Activated CD4-positive, alpha-beta T cell treated with anti-CD3 and anti-CD28 coated beads, Interleukin-2, amount 50 U/mL, for 16 hours (primary cell): Measurements from ENCODE around the gene CMPK2.
"Not testable (repeated sequence)": the region's sequence is repeated elsewhere in the genome, so short reads cannot be mapped to it uniquely, and the experiment has no call there.

ENCODE experiments used
- DNase-seq: peaks from one replicate; pipeline ENCODE4 v3.0.0-alpha.2; 2020

The CMPK2 gene, protein sequence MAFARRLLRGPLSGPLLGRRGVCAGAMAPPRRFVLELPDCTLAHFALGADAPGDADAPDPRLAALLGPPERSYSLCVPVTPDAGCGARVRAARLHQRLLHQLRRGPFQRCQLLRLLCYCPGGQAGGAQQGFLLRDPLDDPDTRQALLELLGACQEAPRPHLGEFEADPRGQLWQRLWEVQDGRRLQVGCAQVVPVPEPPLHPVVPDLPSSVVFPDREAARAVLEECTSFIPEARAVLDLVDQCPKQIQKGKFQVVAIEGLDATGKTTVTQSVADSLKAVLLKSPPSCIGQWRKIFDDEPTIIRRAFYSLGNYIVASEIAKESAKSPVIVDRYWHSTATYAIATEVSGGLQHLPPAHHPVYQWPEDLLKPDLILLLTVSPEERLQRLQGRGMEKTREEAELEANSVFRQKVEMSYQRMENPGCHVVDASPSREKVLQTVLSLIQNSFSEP

DNA sequence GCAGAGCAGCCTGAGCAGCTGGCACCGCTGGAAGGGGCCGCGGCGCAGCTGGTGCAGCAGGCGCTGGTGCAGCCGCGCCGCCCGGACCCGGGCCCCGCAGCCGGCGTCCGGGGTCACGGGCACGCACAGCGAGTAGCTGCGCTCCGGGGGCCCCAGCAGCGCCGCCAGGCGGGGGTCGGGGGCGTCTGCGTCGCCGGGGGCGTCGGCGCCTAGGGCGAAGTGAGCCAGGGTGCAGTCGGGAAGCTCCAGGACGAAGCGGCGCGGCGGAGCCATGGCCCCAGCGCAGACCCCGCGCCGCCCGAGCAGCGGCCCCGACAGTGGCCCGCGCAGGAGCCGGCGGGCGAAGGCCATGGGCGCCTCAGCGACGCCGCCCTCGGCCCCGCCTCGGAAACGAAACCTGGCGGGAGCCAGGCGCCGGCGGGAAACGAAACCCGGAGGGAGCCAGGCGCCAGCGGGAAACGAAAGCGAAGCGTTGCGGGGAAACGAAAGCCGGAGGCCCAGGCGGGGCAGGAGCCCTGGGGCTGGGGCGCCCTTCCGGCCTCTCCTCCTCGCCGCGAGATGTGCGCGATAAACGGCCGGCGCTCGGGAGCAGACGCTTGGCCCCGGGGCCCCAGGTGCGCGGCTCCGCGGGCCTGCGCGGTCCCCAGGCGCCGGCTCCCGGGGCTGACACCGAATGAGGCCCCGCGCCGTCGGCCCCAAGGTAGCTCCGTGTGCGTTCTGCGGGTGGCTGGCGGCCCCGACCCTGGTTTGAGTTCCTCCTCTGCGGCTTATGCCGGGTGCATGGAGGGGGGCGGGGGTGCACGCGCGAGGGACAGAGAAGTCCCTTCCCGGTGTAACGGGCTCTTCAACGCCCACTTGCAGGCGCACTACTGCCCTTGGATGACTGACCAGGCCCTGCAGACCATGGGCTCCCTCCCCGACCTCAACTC is at the start of gene CMPK2:
TSS of gene CMPK2 (minus strand) at position 562 of the 929 bp plus-strand sequence. CDS start at position 351, 211 bp downstream.
- peak; percentile 84 for DNase-seq

DNA sequence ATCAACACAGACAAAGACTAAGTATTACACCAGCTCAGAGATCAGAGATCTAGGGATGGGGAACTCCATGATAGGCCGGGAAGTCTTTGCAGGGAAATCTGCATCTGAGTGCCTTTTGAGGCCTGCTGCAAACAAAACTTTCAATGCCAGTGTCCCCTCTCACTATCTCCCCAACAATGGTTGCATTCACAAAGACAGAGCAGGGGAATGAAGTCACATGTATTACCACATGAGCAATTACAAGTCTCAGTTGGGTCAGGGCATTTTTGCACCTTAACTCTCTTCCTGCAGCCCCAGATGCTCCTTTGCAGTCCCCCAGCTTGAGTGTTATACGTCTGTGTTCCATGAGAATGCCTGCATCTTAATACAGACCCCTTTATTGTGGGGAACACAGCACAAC is 49.7 kb upstream of the CMPK2 start:
- DNase-seq, result no peak

DNA sequence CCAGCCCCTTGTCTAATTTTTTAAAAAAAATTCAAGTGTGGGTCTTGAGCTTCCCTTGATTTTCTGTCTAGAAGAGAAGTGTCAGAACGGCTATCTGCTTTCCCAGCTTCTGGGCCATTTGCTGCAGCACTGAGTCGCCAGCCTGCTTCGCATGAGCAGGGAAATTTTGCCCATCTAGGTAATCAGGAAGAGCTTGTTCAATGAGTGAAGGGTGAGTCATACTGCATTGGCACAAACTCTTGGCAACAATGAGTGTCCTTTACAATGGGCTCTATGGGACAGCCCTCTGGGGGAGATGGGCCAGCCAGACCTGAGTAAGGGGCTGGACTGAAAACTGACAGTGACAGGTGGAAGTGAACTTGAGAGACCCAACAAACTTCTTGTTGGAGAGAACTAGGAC is 49.1 kb upstream of the CMPK2 start:
- DNase-seq, result peak; percentile 44

DNA sequence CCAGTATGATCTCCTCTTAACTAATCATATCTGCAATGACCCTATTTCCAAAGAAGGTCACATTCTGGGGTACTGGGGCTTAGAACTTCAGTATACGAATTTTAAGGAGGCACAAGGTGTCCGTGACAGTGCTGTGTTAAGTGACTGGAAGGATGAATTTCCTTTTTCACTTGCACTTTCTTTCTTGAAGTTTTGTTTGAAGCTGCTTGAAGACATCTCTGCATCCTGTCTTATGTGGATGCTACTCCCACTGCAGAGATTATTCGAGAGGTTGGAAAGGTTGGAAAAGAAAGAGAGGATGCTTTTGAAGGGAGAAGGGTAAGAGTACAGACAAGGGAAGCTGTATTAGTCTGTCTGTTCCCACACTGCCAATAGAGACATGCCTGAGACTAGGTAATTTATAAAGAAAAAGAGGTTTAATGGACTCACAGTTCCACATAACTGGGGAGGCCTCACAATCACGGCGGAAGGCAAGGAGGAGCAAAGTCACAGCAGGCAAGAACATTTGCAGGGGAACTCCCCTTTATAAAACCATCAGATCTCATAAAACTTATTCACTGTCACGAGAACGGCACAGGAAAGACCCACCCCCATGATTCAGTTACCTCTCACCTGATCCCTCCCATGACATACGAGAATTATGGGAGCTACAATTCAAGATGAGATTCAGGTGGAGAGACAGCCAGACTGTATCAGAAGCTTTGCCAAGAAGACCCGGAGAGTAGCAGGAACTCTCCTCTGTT is 47.9 kb upstream of the CMPK2 start:
- peak; percentile 63 for DNase-seq

DNA sequence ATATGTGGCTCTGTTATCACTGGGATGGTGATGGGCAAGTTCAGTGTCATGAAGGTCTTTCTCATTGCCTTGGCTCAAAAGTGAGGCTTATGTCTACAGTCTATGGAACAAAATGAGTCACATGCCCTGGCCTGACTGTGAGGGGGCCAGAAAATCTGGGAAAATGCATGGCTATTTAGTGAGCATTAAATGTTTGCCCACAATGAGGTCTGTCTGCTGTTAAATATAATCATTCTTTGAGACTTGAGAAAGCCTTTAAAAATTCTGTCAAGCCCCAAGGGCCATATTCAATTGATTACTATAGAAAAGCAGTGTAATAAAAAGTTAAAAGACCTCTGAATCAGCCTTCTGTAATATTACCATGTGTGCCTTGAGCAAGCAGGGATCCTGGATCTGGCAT is 46.0 kb upstream of the CMPK2 start:
- DNase-seq, result no peak

DNA sequence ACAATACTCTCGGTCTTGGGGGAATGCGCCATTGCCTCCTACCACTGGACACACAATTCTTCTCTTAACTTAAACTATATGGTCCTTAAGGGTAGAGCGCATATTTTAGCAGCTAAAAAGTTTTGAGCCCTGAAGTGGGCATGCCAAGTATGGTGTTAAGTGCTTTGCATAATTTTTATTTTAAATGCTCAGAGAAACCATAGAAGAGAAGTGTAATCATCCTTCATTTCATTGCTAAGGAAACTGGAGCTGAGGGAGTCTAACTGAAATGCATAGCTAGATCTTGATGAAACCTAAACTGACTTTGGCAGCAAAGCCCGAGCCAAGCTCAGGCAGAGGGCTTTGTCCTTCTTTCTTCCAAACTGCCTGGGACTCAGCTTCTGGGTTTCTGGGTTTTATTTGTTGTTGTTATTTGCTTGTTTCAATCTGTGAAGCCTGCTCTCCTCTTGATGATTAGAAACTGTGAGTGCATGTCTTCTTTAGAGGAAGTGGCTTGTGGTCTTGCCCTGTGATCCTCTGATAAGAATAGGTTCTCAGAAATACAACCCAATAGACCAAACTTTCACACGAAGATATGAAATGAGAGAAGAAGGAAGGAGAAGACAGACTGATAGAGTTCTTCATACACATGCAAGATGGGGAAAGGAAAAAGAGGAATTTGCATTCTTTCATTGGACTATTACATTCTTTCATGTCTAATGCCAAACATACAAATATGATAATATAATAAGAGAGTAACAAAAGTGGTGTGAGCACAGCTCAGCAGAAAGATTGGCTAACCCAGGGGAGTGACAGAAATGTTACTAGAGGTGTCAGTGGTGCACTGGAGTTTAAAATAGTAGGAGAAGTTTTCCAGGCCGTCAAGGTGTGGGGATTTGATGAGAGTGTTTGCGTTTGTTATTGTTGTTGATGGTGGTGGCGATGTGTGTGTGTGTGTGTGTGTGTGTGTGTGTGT is 44.0 kb upstream of the CMPK2 start:
- DNase-seq, result peak; percentile 89

DNA sequence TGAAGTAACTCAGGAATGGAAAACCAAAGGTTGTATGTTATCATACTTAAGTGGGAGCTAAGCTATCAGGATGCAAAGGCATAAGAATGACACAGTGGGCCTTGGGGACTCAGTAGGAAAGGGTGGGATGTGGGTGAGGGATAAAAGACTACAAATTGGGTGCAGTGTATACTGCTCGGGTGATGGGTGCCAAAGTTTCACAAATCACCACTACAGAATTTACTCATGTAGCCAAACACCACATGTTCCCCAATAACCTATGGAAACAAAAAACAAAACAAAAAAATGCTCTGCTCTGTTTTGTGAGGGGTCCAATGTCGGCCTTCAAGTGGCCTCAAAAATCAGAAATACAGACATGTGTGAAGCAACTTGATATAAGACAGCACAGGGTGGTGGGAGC is 42.6 kb upstream of the CMPK2 start:
- DNase-seq, result no peak

DNA sequence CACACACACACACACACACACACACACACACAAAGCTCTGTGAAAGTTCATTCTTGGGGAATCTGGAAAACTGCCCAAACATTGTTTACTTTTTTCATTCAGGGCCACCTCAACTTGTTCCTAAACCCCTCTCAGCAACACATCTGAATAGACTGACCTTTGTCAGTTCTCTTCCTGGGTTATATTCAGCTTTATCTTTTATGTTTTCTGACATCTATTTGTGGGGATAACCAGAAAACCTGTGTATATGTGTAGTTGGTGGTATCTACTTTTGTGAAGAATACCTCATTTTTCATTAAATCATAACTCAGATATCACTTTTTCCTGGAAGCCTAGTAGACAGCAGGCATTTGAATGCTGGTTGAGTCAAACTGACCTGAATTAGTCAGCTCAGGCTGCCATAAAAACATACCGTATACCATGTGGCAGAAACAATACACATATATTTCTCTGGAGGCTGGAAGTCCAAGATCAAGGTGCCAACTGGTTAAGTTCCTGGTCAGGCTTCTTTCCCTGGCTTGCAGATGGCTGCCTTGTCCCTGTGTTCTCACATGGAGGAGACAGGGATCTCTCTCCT is 40.5 kb upstream of the CMPK2 start:
- DNase-seq, result peak; percentile 79

DNA sequence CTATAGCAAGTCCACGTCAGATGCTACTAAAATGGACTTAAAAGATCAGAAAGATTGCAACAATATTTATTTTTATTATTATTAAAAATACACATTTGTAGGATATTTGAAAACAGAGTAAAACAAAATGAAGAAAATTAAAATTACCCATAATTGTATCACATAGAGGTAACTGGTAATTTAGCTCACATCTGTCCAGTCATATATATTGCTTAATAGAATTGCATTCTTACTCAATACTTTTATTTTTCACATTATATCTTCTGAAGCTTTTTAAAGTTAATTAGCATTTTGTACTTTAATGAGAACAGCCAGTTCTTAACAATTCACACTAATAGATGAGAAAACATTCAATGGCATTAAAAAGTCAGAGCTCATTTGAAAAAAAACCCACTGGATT is 40.0 kb upstream of the CMPK2 start:
- no peak for DNase-seq

DNA sequence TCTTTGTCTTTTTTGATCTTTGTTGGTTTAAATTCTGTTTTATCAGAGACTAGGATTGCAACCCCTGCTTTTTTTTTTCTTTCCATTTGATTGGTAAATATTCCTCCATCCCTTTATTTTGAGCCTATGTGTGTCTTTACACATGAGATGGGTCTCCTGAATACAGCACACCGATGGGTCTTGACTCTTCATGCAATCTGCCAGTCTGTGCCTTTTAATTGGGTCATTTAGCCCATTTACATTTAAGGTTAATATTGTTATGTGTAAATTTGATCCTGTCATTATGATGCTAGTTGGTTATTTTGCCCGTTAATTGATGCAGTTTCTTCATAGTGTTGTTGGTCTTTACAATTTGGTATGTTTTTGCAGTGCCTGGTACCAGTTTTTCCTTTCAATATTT is 36.9 kb upstream of the CMPK2 start:
- DNase-seq, result not testable (repeated sequence)

DNA sequence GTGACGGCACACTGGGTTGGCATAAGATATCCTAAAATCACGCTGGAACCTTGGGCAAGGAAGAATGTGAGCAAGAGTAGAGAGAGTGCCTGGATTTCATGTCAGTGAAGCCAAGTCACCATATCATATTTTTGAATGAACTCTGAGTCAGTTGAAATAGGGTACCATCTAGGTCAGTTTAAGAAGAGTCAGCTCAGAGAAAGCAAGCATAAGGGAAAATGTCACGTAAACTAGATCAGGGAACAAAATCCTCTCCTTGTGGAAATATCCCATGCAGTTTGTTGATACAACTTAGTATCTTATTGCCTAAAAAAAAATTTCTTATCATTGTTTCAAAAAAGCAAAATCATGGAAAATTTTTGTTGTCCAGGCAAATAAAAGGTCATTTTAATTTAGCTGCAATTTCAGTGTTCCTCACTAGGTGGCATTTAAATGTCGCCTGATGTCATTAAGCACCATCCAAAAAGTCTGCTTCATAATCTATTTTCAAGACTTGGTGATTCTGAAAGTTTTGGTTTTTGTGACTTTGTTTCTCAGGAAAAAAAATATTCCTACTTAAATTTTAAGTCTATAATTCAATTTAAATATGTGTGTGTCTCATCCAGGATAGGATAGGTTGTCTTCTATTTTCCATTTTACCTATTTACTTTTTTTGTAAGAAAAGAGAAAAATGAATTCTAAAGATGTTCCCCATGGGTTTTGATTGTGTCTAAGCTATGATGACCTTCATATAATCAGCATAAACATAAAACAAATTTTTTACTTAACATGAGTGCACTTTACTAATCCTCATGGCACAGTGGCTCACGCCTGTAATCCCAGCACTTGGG is 31.4 kb upstream of the CMPK2 start:
- peak; percentile 50 for DNase-seq

DNA sequence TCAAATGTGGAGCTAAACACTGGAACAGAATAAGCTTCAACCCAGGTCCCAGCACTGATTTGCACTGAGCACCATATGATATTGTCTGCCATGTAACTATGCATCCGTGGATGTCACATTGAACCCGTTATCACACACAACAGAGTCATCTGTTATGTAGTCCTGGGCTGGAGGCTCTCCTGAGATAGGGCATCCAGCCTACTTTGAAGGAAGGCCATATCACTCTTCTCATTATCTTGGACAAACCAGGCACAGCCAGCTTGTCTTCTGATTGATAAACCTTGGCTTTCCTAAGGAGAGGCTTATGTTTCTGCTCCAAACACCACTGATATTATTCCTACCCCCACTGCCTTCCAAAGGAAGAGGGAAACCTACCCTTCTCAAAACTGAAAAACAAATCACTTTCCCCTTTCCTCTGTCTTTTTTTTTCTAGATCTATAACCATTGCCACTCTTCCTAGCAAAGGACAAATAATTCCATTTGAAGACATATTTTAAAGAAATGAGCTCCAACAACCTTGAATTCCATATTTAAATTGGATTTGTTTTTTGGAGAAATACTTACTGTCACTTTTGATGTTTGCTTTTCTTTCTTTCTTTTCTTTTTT is 28.3 kb upstream of the CMPK2 start:
- no peak for DNase-seq

DNA sequence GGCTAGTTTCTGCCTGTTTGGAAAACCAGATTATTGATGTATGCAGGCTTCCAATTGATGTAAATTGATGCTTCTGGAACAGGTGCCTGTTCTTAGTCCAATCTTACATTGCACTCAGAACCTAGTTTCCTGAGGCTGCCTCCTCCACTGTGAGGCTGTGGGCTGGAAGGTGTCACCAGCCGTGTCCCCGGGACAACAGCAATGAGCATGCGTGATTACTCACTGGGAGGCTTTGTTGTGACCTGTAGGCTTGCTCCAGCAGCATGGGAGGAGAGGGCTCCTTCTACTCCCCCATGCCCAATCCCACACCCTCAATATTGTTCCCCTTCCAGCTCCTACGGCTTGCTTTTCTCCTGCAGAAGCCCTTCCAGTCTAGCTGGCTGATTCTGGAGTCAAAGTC is 23.0 kb upstream of the CMPK2 start:
- no peak for DNase-seq

DNA sequence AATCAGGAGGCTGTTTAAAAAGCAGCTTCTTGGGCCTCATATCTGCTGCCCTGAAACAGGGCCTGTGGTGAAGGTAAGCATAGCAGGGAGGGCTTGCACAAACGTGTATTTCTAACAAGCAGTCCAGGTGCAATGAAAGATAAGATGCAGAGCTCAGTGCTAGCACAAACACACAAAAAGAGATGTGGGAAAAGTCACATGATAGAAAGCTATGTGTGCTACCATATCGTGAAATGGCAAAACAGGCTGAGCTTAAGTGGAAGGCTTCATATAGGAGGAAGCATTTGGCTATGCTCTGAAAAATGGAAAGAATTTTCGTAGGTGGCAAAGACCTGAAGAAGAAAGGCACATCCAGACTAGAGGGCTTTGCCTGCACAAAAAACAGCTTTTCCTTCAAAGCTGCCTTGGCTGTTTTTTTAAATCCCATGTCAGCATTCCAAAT is 22.1 kb upstream of the CMPK2 start:
- no peak for DNase-seq

DNA sequence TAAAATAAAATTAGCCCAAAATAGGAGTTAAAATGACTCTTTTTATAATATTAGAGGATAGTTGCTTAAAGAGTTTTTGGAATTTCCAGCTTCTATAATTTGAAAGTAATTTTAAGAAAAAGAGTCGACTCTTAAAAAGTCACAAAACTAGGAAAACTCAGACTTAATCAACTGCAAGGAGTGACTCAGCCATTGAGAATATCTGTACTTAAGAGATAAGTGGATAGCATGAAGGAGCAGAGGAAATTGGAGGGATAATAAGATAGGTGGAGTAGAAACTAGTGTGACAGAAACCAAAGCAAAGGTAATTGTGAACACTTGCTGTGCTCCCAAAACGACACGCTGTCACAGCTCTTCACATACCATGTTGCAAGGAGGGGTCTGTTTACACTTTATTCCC is 20.3 kb upstream of the CMPK2 start:
- DNase-seq, result no peak

DNA sequence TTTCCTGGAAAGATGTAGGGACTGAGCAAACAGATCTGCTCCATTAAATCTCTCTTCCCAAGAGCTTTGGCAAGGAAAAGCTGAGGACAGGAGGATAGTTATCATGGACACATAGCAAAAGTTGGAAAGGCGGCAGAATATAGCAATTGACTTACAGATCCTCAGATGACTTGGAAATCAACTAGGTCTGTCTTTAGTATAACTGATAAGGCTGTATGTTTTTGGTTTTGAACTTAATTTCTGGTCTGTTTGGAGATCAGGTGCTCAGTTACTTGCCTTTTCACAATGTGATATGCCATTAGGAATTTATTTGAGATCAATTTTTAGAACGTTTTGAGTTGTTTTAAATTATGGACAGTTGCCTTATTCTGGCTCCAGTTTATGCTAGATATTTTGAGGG is 19.8 kb upstream of the CMPK2 start:
- DNase-seq, result no peak

DNA sequence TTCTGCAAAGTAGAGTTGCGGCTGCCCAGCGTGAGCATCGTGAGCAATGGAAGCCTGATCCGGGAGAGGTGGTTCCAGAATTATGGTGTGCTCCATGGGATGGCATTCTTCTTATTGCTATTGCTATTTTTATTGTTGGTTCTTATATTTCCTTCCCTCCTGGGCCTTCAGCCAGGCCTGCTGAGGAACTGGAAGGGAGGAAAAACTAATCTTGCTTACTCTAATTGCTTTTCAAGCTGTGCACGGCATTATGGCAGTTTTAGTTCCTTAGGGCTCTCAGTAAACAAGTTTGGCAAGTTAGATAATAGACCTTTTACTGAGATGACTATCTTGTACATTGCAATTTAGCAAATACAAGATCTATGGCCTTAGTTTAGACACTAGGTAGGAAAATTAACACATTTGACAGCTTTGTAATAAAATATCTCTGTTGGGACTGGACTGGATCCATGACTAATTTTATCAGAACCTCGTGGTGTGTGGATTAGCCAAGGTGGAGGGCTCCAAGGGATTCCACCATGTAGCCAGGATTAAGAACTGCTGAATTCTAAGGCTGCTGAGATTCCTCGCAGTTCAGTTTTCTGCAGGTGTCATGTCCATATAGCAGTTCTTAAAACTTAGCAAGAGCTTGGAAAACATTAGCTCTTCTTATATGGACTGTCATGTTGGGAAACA is 17.9 kb upstream of the CMPK2 start:
- no peak for DNase-seq

DNA sequence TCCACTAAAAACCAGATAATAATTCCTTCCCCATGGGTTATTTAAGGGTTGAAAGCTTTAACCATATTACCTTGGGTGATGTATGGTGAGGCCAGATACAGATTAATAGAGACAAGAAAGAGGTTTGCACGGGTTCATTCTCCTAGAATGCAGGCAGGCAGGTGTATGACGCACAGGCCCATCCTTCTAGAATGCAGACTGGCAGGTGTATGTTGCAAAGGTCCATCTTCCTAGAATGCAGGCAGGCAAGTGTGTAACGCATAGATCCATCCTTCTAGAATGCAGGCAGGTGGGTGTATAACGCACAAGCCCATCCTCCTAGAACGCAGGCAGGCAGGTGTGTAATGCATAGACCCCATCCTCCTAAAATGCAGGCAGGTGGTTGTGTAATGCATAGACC is 15.8 kb upstream of the CMPK2 start:
- DNase-seq, result no peak

DNA sequence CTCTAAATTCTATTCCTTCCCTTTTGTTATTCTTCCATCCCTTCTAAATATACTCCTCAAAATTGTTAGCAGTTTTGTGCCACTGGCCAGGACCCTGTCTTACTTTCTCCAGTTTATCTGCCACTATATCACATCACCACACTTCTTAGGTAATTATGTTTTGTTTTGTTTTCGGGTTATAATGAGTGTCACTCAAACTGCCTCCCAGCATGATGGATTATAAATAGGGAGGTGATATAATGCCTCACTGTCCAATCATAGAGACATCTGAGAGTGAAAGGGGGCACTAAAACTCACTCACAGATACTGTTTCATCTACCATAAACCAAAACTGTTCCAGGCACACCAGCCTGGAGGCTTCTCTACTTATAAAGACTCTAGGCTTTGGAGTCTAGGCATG is 15.3 kb upstream of the CMPK2 start:
- no peak for DNase-seq
